ENCODE results near the gene PRSS35. TPM values are rescaled to one million over a fixed set of nuclear protein-coding genes. Genes with fewer than 3 reads are reported as not detected.

The PRSS35 gene, protein sequence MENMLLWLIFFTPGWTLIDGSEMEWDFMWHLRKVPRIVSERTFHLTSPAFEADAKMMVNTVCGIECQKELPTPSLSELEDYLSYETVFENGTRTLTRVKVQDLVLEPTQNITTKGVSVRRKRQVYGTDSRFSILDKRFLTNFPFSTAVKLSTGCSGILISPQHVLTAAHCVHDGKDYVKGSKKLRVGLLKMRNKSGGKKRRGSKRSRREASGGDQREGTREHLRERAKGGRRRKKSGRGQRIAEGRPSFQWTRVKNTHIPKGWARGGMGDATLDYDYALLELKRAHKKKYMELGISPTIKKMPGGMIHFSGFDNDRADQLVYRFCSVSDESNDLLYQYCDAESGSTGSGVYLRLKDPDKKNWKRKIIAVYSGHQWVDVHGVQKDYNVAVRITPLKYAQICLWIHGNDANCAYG
- 1.3 TPM for total RNA-seq
- long read RNA-seq, transcript PRSS35-201 (2 exons, 2,440 nt) = major isoform, 5 of 6 reads
- long read RNA-seq, partial matches to known transcripts = 0 of 6 reads
- long read RNA-seq, other reads (novel, unspliced or antisense) = 1 of 6 reads

DNA sequence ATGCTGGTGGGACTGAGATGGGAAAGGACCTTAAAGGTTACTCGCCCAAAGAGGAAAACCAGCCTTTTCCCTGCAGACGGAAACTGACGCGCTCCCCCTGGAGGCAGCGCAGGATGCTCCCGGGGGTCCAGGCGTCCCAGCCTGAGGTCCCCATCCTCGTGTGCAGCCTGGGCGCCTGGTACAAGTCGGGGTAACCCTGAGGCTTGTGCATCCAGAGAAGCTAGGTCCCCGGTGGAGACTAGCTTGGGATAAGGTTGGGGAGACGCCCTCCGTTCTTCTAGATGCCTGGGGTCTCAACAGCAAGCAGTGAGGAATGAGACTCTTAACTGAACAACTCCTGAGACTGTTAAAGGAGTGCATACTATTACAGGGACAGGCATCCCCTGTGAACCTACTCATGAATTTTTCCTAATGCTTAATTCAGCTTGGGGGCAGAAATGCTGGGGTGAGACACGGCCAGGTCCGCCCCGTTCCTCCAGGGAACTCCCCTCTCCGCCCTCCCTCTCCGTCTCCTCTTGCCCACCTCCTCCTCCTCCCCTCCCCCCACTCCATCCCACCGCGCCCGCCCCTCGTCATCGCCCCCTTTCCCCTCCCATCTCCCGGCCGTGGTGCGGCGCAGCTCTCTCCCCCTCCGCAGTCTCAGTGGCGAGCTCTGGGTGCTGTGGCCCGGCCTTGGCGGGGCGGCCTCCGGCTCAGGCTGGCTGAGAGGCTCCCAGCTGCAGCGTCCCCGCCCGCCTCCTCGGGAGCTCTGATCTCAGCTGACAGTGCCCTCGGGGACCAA is at the start of gene PRSS35:
PRSS35 (plus strand) TSS at position 634 of the 781 bp plus-strand sequence. CDS start 10,908 bp downstream, outside the sequence.
- DNase-seq (peak; percentile 80), ATAC-seq (peak; percentile 90)
- H3K4me1 ChIP-seq = peaks cover 7% of the 10 kb centered on the region
- H3K27me3 ChIP-seq = peaks cover 6% of the 10 kb centered on the region
- no peaks in the 10 kb centered on the region for H3K36me3 ChIP-seq
- TF ChIP-seq, protein P1, sequence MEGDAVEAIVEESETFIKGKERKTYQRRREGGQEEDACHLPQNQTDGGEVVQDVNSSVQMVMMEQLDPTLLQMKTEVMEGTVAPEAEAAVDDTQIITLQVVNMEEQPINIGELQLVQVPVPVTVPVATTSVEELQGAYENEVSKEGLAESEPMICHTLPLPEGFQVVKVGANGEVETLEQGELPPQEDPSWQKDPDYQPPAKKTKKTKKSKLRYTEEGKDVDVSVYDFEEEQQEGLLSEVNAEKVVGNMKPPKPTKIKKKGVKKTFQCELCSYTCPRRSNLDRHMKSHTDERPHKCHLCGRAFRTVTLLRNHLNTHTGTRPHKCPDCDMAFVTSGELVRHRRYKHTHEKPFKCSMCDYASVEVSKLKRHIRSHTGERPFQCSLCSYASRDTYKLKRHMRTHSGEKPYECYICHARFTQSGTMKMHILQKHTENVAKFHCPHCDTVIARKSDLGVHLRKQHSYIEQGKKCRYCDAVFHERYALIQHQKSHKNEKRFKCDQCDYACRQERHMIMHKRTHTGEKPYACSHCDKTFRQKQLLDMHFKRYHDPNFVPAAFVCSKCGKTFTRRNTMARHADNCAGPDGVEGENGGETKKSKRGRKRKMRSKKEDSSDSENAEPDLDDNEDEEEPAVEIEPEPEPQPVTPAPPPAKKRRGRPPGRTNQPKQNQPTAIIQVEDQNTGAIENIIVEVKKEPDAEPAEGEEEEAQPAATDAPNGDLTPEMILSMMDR (IDR thresholded peaks at IDR 0.05) = peak; percentile 72
- peak within 1 kb of the TSS; percentile 44 for H3K4me3 ChIP-seq
- H3K27ac ChIP-seq = peak within 1 kb of the TSS; percentile 27
- intact Hi-C loops (cut with DNase I) = loop anchor here (5.0 to 10.0 kb wide), 2 partner anchors 90 to 287 kb away; no protein-coding TSS in a partner anchor
- no peaks in the 10 kb centered on the region for H3K9me3 ChIP-seq

DNA sequence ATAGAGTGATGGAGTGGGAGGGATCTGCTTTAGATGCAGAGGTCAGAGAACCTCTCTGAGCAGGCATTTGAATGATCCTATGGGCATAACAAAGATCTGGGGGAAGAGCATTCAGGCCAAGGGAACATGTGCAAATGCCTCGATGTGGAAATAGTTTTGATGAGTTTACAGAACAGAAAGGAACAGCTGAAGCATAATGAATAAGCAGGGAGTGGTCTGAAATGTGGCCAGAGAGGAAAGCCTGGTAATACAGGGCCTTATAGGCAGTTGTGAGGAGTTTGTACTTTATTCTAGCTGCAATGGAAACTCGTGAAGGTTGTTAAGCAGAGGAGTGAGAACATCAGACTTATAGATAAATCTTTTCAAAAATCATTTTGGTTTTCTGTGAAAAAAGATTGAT is 48.4 kb upstream of the PRSS35 start:
- H3K4me3 ChIP-seq = no peak overlapping the region
- no peak overlapping the region for H3K27ac ChIP-seq
- ATAC-seq = peak; percentile 73
- TF ChIP-seq, protein P1 (IDR thresholded peaks at IDR 0.05) = no peak
- no peak for DNase-seq
- intact Hi-C loops (cut with DNase I) = no loop called here
- H3K36me3 ChIP-seq = no peaks in the 10 kb centered on the region
- H3K4me1 ChIP-seq = no peaks in the 10 kb centered on the region
- H3K27me3 ChIP-seq = no peaks in the 10 kb centered on the region
- no peaks in the 10 kb centered on the region for H3K9me3 ChIP-seq

DNA sequence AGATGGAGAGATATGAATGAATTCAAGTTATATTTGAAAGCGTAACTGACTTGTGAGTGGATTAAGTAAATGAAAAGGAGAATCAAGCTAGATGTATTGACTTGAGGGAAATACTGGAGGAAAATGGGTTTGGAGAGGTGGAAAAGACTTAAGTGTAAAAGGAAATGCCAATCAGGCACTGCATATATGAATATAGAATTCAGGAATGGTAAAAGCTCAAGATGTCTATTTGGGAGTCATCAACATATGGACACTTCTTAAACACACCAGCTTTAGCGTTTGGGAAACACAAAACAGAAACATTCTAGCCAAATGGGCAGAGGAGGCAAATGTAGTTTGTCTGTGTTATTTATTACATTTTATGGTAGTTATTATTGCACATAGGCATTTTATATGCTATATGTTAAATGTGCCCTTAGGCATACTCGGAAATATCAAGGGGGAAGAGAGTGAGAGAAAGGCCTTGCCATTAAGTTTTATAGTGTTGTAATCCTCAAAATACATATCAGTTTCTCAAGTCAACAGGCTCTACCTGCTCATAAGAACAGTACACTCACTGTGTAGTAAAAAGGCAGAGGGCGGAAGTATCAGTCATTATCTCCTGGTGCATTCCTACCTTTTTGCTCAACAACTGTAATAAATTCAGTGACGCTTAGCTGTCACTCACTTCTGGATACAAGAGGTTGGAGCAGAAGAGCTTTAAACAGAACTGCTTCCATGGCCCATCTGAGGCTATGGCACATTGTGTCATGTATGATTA is 47.8 kb upstream of the PRSS35 start:
- TF ChIP-seq, protein P1 (IDR thresholded peaks at IDR 0.05) = no peak
- Histone ChIP-seq H3K4me1 (no peaks in the 10 kb centered on the region), H3K36me3 (no peaks in the 10 kb centered on the region), H3K4me3 (no peak overlapping the region), H3K27me3 (no peaks in the 10 kb centered on the region), H3K27ac (no peak overlapping the region), H3K9me3 (no peaks in the 10 kb centered on the region)
- ATAC-seq = no peak
- DNase-seq = no peak
- intact Hi-C loops (cut with DNase I) = no loop called here

DNA sequence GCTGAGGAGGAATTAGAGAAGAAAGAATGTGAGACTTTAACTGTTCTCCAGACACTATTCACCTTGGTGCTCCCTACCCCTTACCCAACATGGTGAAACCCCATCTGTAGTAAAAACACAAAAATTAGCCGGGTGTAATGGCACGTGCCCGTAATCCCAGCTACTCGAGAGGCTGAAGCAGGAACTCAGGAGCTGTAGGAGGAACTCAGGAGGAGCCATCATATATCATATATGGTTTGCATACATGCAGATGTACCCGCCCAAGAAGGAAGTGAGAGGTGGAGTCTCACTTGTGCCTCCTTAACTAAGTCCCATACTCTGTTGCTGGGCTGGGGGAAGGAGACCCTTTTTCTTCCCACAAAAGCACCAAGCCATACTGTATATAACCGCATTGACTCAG is 46.0 kb upstream of the PRSS35 start:
- Histone ChIP-seq H3K27ac (no peak overlapping the region), H3K36me3 (no peaks in the 10 kb centered on the region), H3K9me3 (no peaks in the 10 kb centered on the region), H3K4me3 (no peak overlapping the region), H3K27me3 (no peaks in the 10 kb centered on the region), H3K4me1 (no peaks in the 10 kb centered on the region)
- intact Hi-C loops (cut with DNase I) = no loop called here
- TF ChIP-seq, protein P1 (IDR thresholded peaks at IDR 0.05) = no peak
- DNase-seq (no peak), ATAC-seq (no peak)

DNA sequence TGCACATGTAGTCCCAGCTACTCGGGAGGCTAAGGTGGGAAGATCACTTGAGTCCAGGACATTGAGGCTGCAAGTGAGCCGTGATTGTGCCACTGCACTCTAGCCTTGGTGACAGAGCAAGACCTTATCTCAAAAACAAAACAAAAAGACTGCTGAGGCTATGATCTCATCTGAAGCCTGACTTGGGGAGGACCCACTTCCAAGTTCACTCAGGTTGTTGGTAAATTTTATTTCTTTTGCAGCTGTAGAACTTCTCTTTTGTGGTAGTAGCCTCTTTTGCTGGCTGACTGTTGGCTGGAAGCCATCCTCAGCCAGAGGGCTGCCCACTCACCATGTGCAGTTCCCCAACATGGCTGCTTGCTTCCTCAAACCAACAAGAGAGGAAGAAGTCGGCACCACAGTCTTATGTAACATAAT is 44.7 kb upstream of the PRSS35 start:
- DNase-seq = peak; percentile 78
- peak overlapping the region; percentile 25 for H3K27ac ChIP-seq
- intact Hi-C loops (cut with DNase I) = no loop called here

More for the DNA sequence above, 44.7 kb upstream of the PRSS35 start:
- no peaks in the 10 kb centered on the region for H3K4me1 ChIP-seq
- no peaks in the 10 kb centered on the region for H3K36me3 ChIP-seq
- H3K27me3 ChIP-seq = no peaks in the 10 kb centered on the region
- H3K9me3 ChIP-seq = no peaks in the 10 kb centered on the region
- ATAC-seq = peak; percentile 93
- TF ChIP-seq, protein P1 (IDR thresholded peaks at IDR 0.05) = no peak
- no peak overlapping the region for H3K4me3 ChIP-seq
